Measurements from ENCODE around the gene FGF18. TPM values are rescaled to one million over a fixed set of nuclear protein-coding genes. Genes with fewer than 3 reads are reported as not detected.
"Not testable (repeated sequence)": the region's sequence is repeated elsewhere in the genome, so short reads cannot be mapped to it uniquely, and the experiment has no call there.

The FGF18 gene
- total RNA-seq, 1 donor from 2014 or later = 0.13 TPM

- Mint-ChIP-seq H3K4me1 (ENCODE audit: unreplicated experiment) (no peaks in the 10 kb centered on the region), H3K27ac (ENCODE audit: unreplicated experiment) (no peak overlapping the region), H3K36me3 (ENCODE audit: low read depth, unreplicated experiment) (peaks cover 57% of the 10 kb centered on the region), H3K9me3 (ENCODE audit: unreplicated experiment) (no peaks in the 10 kb centered on the region), H3K4me3 (ENCODE audit: unreplicated experiment) (no peak overlapping the region), H3K27me3 (ENCODE audit: unreplicated experiment) (no peaks in the 10 kb centered on the region)
- no peak for TF ChIP-seq CTCF (IDR thresholded peaks at IDR 0.05; ENCODE audit: unreplicated experiment)
- DNase-seq (ENCODE audit: low spot score) = no peak
These were observed 22.3 kb upstream of the FGF18 start for GRCh38 chr5:171397190-171397589.

GRCh38 chr5:171397599-171397998 is 21.8 kb upstream of the FGF18 start:
- Mint-ChIP-seq H3K4me3 (ENCODE audit: unreplicated experiment) (no peak overlapping the region), H3K4me1 (ENCODE audit: unreplicated experiment) (no peaks in the 10 kb centered on the region), H3K9me3 (ENCODE audit: unreplicated experiment) (no peaks in the 10 kb centered on the region), H3K27ac (ENCODE audit: unreplicated experiment) (no peak overlapping the region), H3K27me3 (ENCODE audit: unreplicated experiment) (no peaks in the 10 kb centered on the region), H3K36me3 (ENCODE audit: low read depth, unreplicated experiment) (peaks cover 54% of the 10 kb centered on the region)
- DNase-seq (ENCODE audit: low spot score) = no peak
- no peak for TF ChIP-seq CTCF (IDR thresholded peaks at IDR 0.05; ENCODE audit: unreplicated experiment)

GRCh38 chr5:171398660-171399059 is 20.8 kb upstream of the FGF18 start:
- DNase-seq (ENCODE audit: low spot score); H3K4me3 Mint-ChIP-seq (ENCODE audit: unreplicated experiment); H3K9me3 Mint-ChIP-seq (ENCODE audit: unreplicated experiment); H3K27me3 Mint-ChIP-seq (ENCODE audit: unreplicated experiment); H3K4me1 Mint-ChIP-seq (ENCODE audit: unreplicated experiment); H3K27ac Mint-ChIP-seq (ENCODE audit: unreplicated experiment): not testable (repeated sequence)
- H3K36me3 Mint-ChIP-seq (ENCODE audit: low read depth, unreplicated experiment) = peaks cover 48% of the 10 kb centered on the region

- Mint-ChIP-seq H3K27ac (ENCODE audit: unreplicated experiment) (no peak overlapping the region), H3K4me3 (ENCODE audit: unreplicated experiment) (peak overlapping the region; percentile 1), H3K4me1 (ENCODE audit: unreplicated experiment) (no peaks in the 10 kb centered on the region), H3K9me3 (ENCODE audit: unreplicated experiment) (no peaks in the 10 kb centered on the region), H3K36me3 (ENCODE audit: low read depth, unreplicated experiment) (peaks cover 48% of the 10 kb centered on the region), H3K27me3 (ENCODE audit: unreplicated experiment) (no peaks in the 10 kb centered on the region)
- TF ChIP-seq CTCF (IDR thresholded peaks at IDR 0.05; ENCODE audit: unreplicated experiment) = no peak
- DNase-seq (ENCODE audit: low spot score) = no peak
These were observed 19.3 kb upstream of the FGF18 start for GRCh38 chr5:171400169-171400568.

GRCh38 chr5:171401167-171401947 is 18.1 kb upstream of the FGF18 start:
- Mint-ChIP-seq H3K4me1 (ENCODE audit: unreplicated experiment) (no peaks in the 10 kb centered on the region), H3K4me3 (ENCODE audit: unreplicated experiment) (peak overlapping the region; percentile 81), H3K9me3 (ENCODE audit: unreplicated experiment) (no peaks in the 10 kb centered on the region), H3K27me3 (ENCODE audit: unreplicated experiment) (no peaks in the 10 kb centered on the region), H3K36me3 (ENCODE audit: low read depth, unreplicated experiment) (peaks cover 58% of the 10 kb centered on the region), H3K27ac (ENCODE audit: unreplicated experiment) (no peak overlapping the region)
- no peak for DNase-seq (ENCODE audit: low spot score)
- no peak for TF ChIP-seq CTCF (IDR thresholded peaks at IDR 0.05; ENCODE audit: unreplicated experiment)

- H3K27ac Mint-ChIP-seq (ENCODE audit: unreplicated experiment); H3K27me3 Mint-ChIP-seq (ENCODE audit: unreplicated experiment); H3K9me3 Mint-ChIP-seq (ENCODE audit: unreplicated experiment); DNase-seq (ENCODE audit: low spot score); H3K4me1 Mint-ChIP-seq (ENCODE audit: unreplicated experiment): not testable (repeated sequence)
- Mint-ChIP-seq H3K4me3 (ENCODE audit: unreplicated experiment) (peak overlapping the region; percentile 81), H3K36me3 (ENCODE audit: low read depth, unreplicated experiment) (peaks cover 53% of the 10 kb centered on the region)
These were observed 16.7 kb upstream of the FGF18 start for GRCh38 chr5:171402751-171403150.

Measured in endothelial cell (in vitro differentiated cells).